ENCODE measurements around the gene COX4I1. TPM values are rescaled to one million over a fixed set of nuclear protein-coding genes. Genes with fewer than 3 reads are reported as not detected.

COX4I1 gene
- total RNA-seq, 1 experiment from 2014 or later, result 506 TPM

DNA sequence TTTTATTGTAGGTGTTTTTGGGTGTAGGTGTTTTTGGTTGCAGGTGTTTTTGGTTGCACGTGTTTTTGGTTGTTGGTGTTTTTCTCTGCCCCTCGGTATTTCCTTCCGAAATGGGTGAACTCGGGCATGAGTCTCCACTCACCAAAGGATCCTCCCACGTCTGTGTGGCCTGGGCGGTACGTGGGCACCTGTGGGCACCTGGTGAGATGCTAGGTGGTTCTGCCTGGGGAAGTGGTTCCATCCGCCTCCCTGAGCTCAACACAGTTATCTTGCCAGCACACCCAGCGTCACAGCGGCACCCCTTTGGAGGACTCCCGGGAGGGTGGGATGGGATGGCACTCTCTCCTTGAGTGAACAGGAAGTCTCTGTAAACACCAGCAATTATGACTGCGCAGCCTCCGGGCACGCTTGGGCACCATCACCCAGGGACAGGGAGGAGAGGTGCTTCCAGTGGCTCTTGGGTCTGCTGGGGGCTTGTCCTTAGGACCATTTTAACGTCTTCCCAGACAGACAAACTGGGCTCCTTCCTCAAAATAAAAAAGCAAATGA is 29.8 kb downstream of the COX4I1 start:
- H3K79me1 ChIP-seq (ENCODE audit: insufficient read depth, low read depth, low read length, poor library complexity, severe bottlenecking), result no peaks in the 10 kb centered on the region
- no peak overlapping the region for H2BK5ac ChIP-seq (ENCODE audit: insufficient read length, low read length)
- H2AK5ac ChIP-seq (ENCODE audit: insufficient read length, low read length), result no peak overlapping the region
- Mint-ChIP-seq H3K36me3 (ENCODE audit: insufficient read depth in 1 of 3, low read depth in 3 of 3) (peaks cover 2 to 10% (median 2%) of the 10 kb centered on the region in 3 experiments; a peak in 4 of 7 replicates), H3K27ac (no peak overlapping the region), H3K27me3 (ENCODE audit: low read depth) (peaks cover 20% of the 10 kb centered on the region), H3K9me3 (peaks cover 11 to 17% of the 10 kb centered on the region in 2 experiments), H3K4me1 (peaks cover 0 to 7% of the 10 kb centered on the region in 2 experiments; a peak in 2 of 4 replicates), H3K4me3 (no peak overlapping the region)
- no peaks in the 10 kb centered on the region for H4K20me1 ChIP-seq (ENCODE audit: control insufficient read depth, insufficient read depth, insufficient read length)
- no peak overlapping the region for H3K23ac ChIP-seq (ENCODE audit: insufficient read length, low read depth, low read length)
- no peak overlapping the region for H3K27ac ChIP-seq (ENCODE audit: insufficient read length, low read depth, low read length)
- no peak overlapping the region for H2BK12ac ChIP-seq (ENCODE audit: insufficient read length, low read depth, low read length)
- no peak overlapping the region for H2BK15ac ChIP-seq (ENCODE audit: low read depth, low read length)
- H3K4ac ChIP-seq (ENCODE audit: low read depth, low read length), result no peak overlapping the region
- H3K4me1 ChIP-seq (ENCODE audit: insufficient read depth, low read length), result no peaks in the 10 kb centered on the region
- H3K9me3 ChIP-seq (ENCODE audit: control insufficient read depth, low read depth, low read length), result no peaks in the 10 kb centered on the region
- no peak overlapping the region for H4K5ac ChIP-seq (ENCODE audit: insufficient read length, low read depth, low read length)
- H4K8ac ChIP-seq (replicated peaks; ENCODE audit: insufficient read length, low read depth, low read length), result no peak overlapping the region
- H3K56ac ChIP-seq (ENCODE audit: insufficient read length, low read depth, low read length), result no peak overlapping the region
- H3K23me2 ChIP-seq (ENCODE audit: insufficient read length, low read depth, low read length, poor library complexity, severe bottlenecking), result no peaks in the 10 kb centered on the region
- H3K14ac ChIP-seq (ENCODE audit: insufficient read depth, low read length), result no peak overlapping the region
- no peak overlapping the region for H3K4me2 ChIP-seq (ENCODE audit: insufficient read depth, insufficient read length, low read length)
- H4K91ac ChIP-seq (ENCODE audit: insufficient read length, low read depth, low read length), result no peak overlapping the region
- H3T11ph ChIP-seq (ENCODE audit: low read length), result no peak overlapping the region
- no peak overlapping the region for H2BK120ac ChIP-seq (ENCODE audit: low read depth, low read length, poor library complexity, severe bottlenecking)
- no peak overlapping the region for H3K9ac ChIP-seq (ENCODE audit: extremely low read depth, insufficient read length, low read length)
- H3K79me2 ChIP-seq (ENCODE audit: insufficient read depth, low read length), result no peaks in the 10 kb centered on the region
- no peak overlapping the region for H2AFZ ChIP-seq (ENCODE audit: low read length)
- no peak overlapping the region for H2BK20ac ChIP-seq (ENCODE audit: low read depth, low read length, poor library complexity, severe bottlenecking)
- no peaks in the 10 kb centered on the region for H3K27me3 ChIP-seq (ENCODE audit: insufficient read depth, low read length)
- WGBS (ENCODE audit: extremely low coverage, insufficient read length, low lambda C conversion rate), result no CpG with 5 or more reads among the region's 15 CpGs
- TF ChIP-seq, protein P1, sequence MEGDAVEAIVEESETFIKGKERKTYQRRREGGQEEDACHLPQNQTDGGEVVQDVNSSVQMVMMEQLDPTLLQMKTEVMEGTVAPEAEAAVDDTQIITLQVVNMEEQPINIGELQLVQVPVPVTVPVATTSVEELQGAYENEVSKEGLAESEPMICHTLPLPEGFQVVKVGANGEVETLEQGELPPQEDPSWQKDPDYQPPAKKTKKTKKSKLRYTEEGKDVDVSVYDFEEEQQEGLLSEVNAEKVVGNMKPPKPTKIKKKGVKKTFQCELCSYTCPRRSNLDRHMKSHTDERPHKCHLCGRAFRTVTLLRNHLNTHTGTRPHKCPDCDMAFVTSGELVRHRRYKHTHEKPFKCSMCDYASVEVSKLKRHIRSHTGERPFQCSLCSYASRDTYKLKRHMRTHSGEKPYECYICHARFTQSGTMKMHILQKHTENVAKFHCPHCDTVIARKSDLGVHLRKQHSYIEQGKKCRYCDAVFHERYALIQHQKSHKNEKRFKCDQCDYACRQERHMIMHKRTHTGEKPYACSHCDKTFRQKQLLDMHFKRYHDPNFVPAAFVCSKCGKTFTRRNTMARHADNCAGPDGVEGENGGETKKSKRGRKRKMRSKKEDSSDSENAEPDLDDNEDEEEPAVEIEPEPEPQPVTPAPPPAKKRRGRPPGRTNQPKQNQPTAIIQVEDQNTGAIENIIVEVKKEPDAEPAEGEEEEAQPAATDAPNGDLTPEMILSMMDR (conservative IDR thresholded peaks at IDR 0.05), result no peak
- no peak for DNase-seq
- H3K18ac ChIP-seq (ENCODE audit: insufficient read length, low read depth, low read length), result no peak overlapping the region

Data from H9 (cell line).